UCSD-AML1 (cell line): ENCODE measurements around the gene TP73.
"Not testable (repeated sequence)": the region's sequence is repeated elsewhere in the genome, so short reads cannot be mapped to it uniquely, and the experiment has no call there.

ENCODE experiments used
- DNase-seq: peaks from one replicate; lab custom pipeline; 2025; ENCODE audit not compliant: unreplicated experiment; lab: John Stamatoyannopoulos, UW

The TP73 gene

GRCh38 chr1:3618531-3618880 is 33.8 kb upstream of the TP73 start:
- DNase-seq = no peak

GRCh38 chr1:3618881-3619671 is 33.2 kb upstream of the TP73 start:
- peak; percentile 78 for DNase-seq

GRCh38 chr1:3620708-3621107 is 31.6 kb upstream of the TP73 start:
- DNase-seq = no peak

- DNase-seq = peak; percentile 54
These were observed 31.1 kb upstream of the TP73 start for GRCh38 chr1:3621151-3621671.

GRCh38 chr1:3622102-3622501 is 30.2 kb upstream of the TP73 start:
- DNase-seq = not testable (repeated sequence)

GRCh38 chr1:3623441-3624199 is 28.7 kb upstream of the TP73 start:
- DNase-seq = no peak

- DNase-seq = peak; percentile 98
These were observed 27.8 kb upstream of the TP73 start, which contains the start of gene TPRG1L for GRCh38 chr1:3624200-3625136. TPRG1L (plus strand) TSS chr1:3625015; CDS start chr1:3625073, 58 bp downstream.

GRCh38 chr1:3625151-3625907 is 27.0 kb upstream of the TP73 start:
- peak; percentile 41 for DNase-seq

- DNase-seq = no peak
These were observed 26.3 kb upstream of the TP73 start for GRCh38 chr1:3626025-3626424.

- DNase-seq = no peak
These were observed 24.6 kb upstream of the TP73 start for GRCh38 chr1:3627515-3628253.

GRCh38 chr1:3628445-3628844 is 23.9 kb upstream of the TP73 start:
- DNase-seq = no peak

GRCh38 chr1:3629561-3630160 is 22.7 kb upstream of the TP73 start:
- DNase-seq = no peak

- DNase-seq = no peak
These were observed 22.1 kb upstream of the TP73 start for GRCh38 chr1:3630161-3630611.

GRCh38 chr1:3630914-3631313 is 21.4 kb upstream of the TP73 start:
- no peak for DNase-seq

- DNase-seq = no peak
These were observed 20.7 kb upstream of the TP73 start for GRCh38 chr1:3631320-3632260.

- DNase-seq = no peak
These were observed 20.0 kb upstream of the TP73 start for GRCh38 chr1:3632298-3632697.

GRCh38 chr1:3632716-3633343 is 19.5 kb upstream of the TP73 start:
- no peak for DNase-seq
